ENCODE measurements around the gene GRK1. TPM values are rescaled to one million over a fixed set of nuclear protein-coding genes. Genes with fewer than 3 reads are reported as not detected.

The GRK1 gene
- total RNA-seq, 2 experiments from 2014 or later, result not detected

DNA sequence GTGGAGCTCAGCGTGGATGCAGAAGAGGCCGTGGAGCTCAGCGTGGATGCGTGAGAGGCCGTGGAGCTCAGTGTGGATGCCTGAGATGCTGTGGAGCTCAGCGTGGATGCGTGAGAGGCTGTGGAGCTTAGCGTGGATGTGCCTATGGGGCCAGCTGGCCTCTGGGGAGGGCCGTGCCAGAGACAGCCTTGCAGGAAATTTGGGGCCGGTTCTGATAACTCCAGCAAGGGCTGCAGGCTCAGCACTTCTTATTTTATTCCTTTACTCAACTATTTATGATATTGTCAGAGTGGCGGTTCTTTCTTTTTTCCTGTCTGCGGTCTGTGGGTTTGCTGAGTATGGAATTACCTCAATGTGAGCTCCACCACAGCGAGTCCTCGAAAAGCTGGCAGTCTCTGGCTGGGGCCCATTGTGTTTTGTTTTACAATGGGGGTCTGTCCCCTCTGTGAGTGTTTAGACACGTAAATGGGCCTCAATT, 74.2 kb downstream of the GRK1 start:
- no TSS peak for BruUV-seq (replicated peaks)

DNA sequence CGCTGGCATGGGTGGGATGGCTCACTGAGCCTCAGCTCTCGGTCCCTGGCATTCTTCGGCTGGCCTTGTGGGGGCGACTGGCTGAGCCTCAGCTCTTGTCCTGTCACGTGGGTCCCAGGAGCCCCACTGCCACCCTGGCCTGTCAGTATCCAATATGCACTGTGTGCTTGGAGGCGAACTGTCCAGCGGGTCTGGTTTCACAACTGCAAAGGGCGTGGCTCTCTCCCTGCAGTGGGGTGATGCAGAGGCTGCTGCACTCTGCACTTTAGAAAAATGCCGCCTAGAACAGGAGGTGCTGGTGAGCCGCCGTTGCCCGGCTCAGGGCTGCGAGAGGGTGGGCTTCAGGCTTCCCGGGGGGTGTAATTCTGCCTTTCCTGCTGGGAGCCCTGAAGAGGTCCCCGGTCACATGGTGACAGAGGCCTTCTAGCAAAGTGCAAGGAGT, 75.0 kb downstream of the GRK1 start:
- Histone ChIP-seq H3K4me2 (ENCODE audit: low read length) (no peak overlapping the region), H3K36me3 (ENCODE audit: insufficient read depth, low read length) (no peaks in the 10 kb centered on the region), H3K4me3 (ENCODE audit: low read depth, low read length, poor library complexity, severe bottlenecking) (no peak overlapping the region), H3K27ac (ENCODE audit: low read depth, low read length, poor library complexity, severe bottlenecking) (no peak overlapping the region), H2AFZ (ENCODE audit: low read length) (no peak overlapping the region), H3K79me2 (ENCODE audit: insufficient read depth, low read depth, low read length) (no peaks in the 10 kb centered on the region), H3K4me1 (ENCODE audit: insufficient read depth, low read length, poor library complexity, severe bottlenecking) (no peaks in the 10 kb centered on the region), H3K9me3 (ENCODE audit: low read length) (no peaks in the 10 kb centered on the region), H4K20me1 (ENCODE audit: insufficient read depth, low read length) (no peaks in the 10 kb centered on the region), H3K9me2 (ENCODE audit: insufficient read depth, low read length) (no peaks in the 10 kb centered on the region)
- ChIA-PET POLR2A (no interaction called here), CTCF (ENCODE audit: unreplicated experiment) (no interaction called here)
- DNase-seq (ENCODE audit: low spot score), result no peak
- BruUV-seq (replicated peaks), result no TSS peak
- intact Hi-C loops (cut with micrococcal nuclease; ENCODE audit: unreplicated experiment), result no loop called here
- TF ChIP-seq, protein P1, sequence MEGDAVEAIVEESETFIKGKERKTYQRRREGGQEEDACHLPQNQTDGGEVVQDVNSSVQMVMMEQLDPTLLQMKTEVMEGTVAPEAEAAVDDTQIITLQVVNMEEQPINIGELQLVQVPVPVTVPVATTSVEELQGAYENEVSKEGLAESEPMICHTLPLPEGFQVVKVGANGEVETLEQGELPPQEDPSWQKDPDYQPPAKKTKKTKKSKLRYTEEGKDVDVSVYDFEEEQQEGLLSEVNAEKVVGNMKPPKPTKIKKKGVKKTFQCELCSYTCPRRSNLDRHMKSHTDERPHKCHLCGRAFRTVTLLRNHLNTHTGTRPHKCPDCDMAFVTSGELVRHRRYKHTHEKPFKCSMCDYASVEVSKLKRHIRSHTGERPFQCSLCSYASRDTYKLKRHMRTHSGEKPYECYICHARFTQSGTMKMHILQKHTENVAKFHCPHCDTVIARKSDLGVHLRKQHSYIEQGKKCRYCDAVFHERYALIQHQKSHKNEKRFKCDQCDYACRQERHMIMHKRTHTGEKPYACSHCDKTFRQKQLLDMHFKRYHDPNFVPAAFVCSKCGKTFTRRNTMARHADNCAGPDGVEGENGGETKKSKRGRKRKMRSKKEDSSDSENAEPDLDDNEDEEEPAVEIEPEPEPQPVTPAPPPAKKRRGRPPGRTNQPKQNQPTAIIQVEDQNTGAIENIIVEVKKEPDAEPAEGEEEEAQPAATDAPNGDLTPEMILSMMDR (conservative IDR thresholded peaks at IDR 0.05; ENCODE audit: low read length), result no peak
- TF ChIP-seq EZH2phosphoT487 (IDR thresholded peaks at IDR 0.05; ENCODE audit: borderline replicate concordance, low read depth, low read length), result no peak

More for the DNA sequence above, 74.2 kb downstream of the GRK1 start:
- Histone ChIP-seq H3K27ac (ENCODE audit: low read depth, low read length, poor library complexity, severe bottlenecking) (no peak overlapping the region), H3K36me3 (ENCODE audit: insufficient read depth, low read length) (no peaks in the 10 kb centered on the region), H3K4me3 (ENCODE audit: low read depth, low read length, poor library complexity, severe bottlenecking) (no peak overlapping the region), H3K4me2 (ENCODE audit: low read length) (no peak overlapping the region), H3K9me2 (ENCODE audit: insufficient read depth, low read length) (no peaks in the 10 kb centered on the region), H2AFZ (ENCODE audit: low read length) (no peak overlapping the region), H3K9me3 (ENCODE audit: low read length) (no peaks in the 10 kb centered on the region), H4K20me1 (ENCODE audit: insufficient read depth, low read length) (no peaks in the 10 kb centered on the region), H3K4me1 (ENCODE audit: insufficient read depth, low read length, poor library complexity, severe bottlenecking) (no peaks in the 10 kb centered on the region), H3K79me2 (ENCODE audit: insufficient read depth, low read depth, low read length) (no peaks in the 10 kb centered on the region)
- ChIA-PET CTCF (ENCODE audit: unreplicated experiment) (no interaction called here), POLR2A (interaction anchor here (0.6 kb wide), 1 partner anchor 9 kb away, joined by 4 read pairs; no protein-coding TSS in a partner anchor)
- TF ChIP-seq EZH2phosphoT487 (IDR thresholded peaks at IDR 0.05; ENCODE audit: borderline replicate concordance, low read depth, low read length), result no peak
- TF ChIP-seq, protein P1 (conservative IDR thresholded peaks at IDR 0.05; ENCODE audit: low read length), result no peak
- intact Hi-C loops (cut with micrococcal nuclease; ENCODE audit: unreplicated experiment), result no loop called here
- no peak for DNase-seq (ENCODE audit: low spot score)

DNA sequence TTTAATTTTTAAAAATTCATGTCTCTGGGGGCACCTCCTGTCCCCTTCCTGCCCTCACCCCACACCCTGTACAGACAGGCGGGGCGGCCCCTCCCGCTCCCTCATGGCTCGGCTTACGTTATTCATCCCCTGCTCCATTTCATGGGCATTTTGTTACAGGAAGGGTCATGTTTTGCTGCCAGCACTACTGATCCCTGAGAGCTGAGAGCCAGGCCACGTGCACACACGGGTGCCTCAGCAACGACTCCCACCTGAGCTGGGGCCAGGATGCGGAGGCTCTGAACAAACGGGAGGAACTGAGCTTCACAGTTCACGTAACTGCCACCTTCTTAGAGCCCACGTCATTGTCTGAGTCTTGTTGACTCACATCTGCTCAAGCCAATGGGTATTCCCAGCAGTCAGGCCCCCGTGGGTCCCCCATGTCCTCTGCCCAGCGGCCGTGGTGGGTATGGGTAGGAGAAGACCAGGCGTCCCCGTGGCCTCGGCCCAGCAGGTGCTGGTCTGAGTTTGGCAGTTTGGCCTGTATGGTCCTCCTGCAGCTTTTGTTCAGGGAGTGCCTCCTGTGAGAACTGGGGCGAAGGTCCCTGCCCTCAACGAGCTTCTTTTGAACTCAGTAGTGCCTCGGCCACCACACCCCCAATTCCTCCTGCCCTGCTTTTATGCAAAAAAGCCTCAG, 75.6 kb downstream of the GRK1 start:
- intact Hi-C loops (cut with micrococcal nuclease; ENCODE audit: unreplicated experiment), result no loop called here
- Histone ChIP-seq H3K4me1 (ENCODE audit: insufficient read depth, low read length, poor library complexity, severe bottlenecking) (no peaks in the 10 kb centered on the region), H3K79me2 (ENCODE audit: insufficient read depth, low read depth, low read length) (no peaks in the 10 kb centered on the region), H3K4me2 (ENCODE audit: low read length) (no peak overlapping the region), H3K27ac (ENCODE audit: low read depth, low read length, poor library complexity, severe bottlenecking) (no peak overlapping the region), H3K9me2 (ENCODE audit: insufficient read depth, low read length) (no peaks in the 10 kb centered on the region), H2AFZ (ENCODE audit: low read length) (no peak overlapping the region), H4K20me1 (ENCODE audit: insufficient read depth, low read length) (no peaks in the 10 kb centered on the region), H3K4me3 (ENCODE audit: low read depth, low read length, poor library complexity, severe bottlenecking) (no peak overlapping the region), H3K9me3 (ENCODE audit: low read length) (no peaks in the 10 kb centered on the region), H3K36me3 (ENCODE audit: insufficient read depth, low read length) (no peaks in the 10 kb centered on the region)
- ChIA-PET CTCF (ENCODE audit: unreplicated experiment) (no interaction called here), POLR2A (no interaction called here)
- BruUV-seq (replicated peaks), result no TSS peak
- TF ChIP-seq, protein P1 (conservative IDR thresholded peaks at IDR 0.05; ENCODE audit: low read length), result no peak
- TF ChIP-seq EZH2phosphoT487 (IDR thresholded peaks at IDR 0.05; ENCODE audit: borderline replicate concordance, low read depth, low read length), result no peak
- no peak for DNase-seq (ENCODE audit: low spot score)
